Motor neuron (in vitro differentiated cells): ENCODE results near the gene CYSLTR2. TPM values are rescaled to one million over a fixed set of nuclear protein-coding genes. Genes with fewer than 3 reads are reported as not detected.

ENCODE experiments used
- ATAC-seq, 8 experiments: fragments of 200-7000 bp; cut with Tn5 transposase; replicated peaks in 6 of 8; 2 replicates each; pipeline ENCODE4 v1.8.0; 2021; ENCODE audit warnings: mild to moderate bottlenecking in 8 of 8, moderate library complexity in 8 of 8
- H3K27ac ChIP-seq, 2 donors: fragments of 250-450 bp; sonication (Bioruptor Pico); 2 replicates each; pipeline ENCODE4 v1.9.0; 2021; ENCODE audit warnings: antibody characterized with exemption in 2 of 2, mild to moderate bottlenecking in 2 of 2, moderate library complexity in 1 of 2
- H3K4me1 ChIP-seq, 2 donors: fragments of 250-450 bp; sonication (Bioruptor Pico); replicated peaks in 1 of 2; 2 replicates each; pipeline ENCODE4 v1.6.1; 2021; ENCODE audit warnings: antibody characterized with exemption in 2 of 2, mild to moderate bottlenecking in 2 of 2, moderate library complexity in 1 of 2
- H3K4me3 ChIP-seq, 5 donors: fragments of 250-450 bp; sonication (Bioruptor Pico); 2 replicates each; pipeline ENCODE4 v1.9.0; 2021; ENCODE audit warnings: antibody characterized with exemption in 5 of 5, mild to moderate bottlenecking in 5 of 5, moderate library complexity in 4 of 5
- WGBS, 10 experiments: fragments of 450-650 bp; shearing (Covaris generic); methylation state at CpG; one replicate each; pipeline ENCODE4 v1.0.0; 2022; 5-methylcytosine and 5-hydroxymethylcytosine counted together
- in situ Hi-C, 9 experiments: fragments of 400-800 bp; cut with MboI; loops; one replicate each; pipeline ENCODE4 v1.15.0; 2021; ENCODE audit warnings: low sequenced_read_pairs in 9 of 9, low pct_unique_long_range_greater_than_20kb in 2 of 9; ENCODE audit not compliant: unreplicated experiment in 9 of 9
- total RNA-seq, 8 experiments: library from RNA; unstranded; fragments of 300-600 nt; gene quantifications; 2 replicates each; pipeline versions ENCODE4 v1.2.3 to v1.2.4, GENCODE V29; 2022

CYSLTR2 gene
- total RNA-seq, 8 experiments from 2014 or later, result 0.05 to 0.33 (median 0.13) TPM; not detected in 2

DNA sequence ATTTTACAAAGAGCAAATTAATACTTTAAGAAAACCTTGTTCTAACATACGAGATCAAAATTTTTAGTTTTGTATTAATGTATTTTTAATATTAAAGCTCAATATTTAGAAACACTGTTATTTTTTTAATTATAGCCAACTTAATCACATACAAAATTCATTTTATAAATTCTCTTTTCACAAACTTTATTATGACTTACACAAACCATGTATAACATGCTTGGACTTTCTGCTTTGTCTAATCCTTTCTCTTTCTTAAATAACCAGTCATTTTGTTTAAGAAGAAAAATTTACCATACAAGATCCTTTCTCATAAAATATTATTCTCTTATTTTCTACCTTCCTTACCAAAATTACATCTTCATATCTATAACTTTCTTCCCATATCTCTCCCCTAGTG lies 62.2 kb downstream of the CYSLTR2 start:
- in situ Hi-C loops, result no loop called here
- H3K4me3 ChIP-seq, result no peak overlapping the region
- WGBS, 10 experiments, result 17 to 89% (median 75%) methylated on average over 1 of the region's 1 CpG
- H3K27ac ChIP-seq, result no peak overlapping the region
- ATAC-seq, result no peak
- no peaks in the 10 kb centered on the region for H3K4me1 ChIP-seq

DNA sequence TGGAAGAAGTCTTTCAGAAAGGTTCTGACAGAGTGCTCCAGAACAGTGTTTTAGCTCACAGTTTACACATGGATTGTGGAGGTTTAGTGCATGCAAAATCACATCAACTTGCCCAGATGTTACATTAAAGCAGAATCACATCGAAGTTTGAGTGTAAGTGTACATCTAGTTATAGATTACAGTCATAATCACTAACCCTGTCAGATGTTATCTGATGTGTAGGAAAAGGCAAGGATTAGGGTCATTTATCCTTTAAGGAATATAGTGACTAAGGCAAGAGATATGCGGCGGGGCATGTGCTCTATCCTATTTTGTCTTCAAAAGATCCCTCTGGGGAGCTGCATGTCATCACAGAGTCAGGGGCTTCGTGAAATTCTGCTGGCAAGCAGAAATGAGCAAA lies 66.9 kb downstream of the CYSLTR2 start:
- ATAC-seq, result peak in 3 of 8 experiments; percentile 26 to 66 (median 45)
- H3K4me1 ChIP-seq, result no peaks in the 10 kb centered on the region
- WGBS, 10 experiments, result 17 to 92% (median 67%) methylated on average over 1 to 4 of the region's 4 CpGs; no CpG with 5 or more reads in 1 of the 10 experiments
- no peak overlapping the region for H3K27ac ChIP-seq
- in situ Hi-C loops, result no loop called here
- H3K4me3 ChIP-seq, result no peak overlapping the region

DNA sequence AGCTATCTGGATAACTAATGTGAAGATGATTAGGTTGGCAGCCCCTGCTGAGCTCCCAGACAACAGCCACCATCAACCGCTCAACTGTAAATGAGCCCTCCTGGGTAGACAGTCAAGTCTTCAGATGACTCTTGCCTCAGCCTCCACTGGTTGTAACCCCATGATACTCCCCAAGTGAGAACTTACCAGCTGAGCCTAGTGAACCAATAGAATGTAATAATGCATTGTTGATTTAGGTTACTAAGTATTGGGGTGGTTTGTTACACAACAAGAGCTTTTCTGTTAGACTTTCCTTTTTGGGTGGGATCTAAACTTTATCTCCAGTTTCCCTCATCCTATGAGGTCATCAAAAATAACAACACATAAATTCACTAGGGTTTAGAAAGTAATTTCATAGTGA lies 69.4 kb downstream of the CYSLTR2 start:
- 80 to 100% (median 100%) methylated on average over 1 of the region's 1 CpG; no CpG with 5 or more reads in 6 of the 10 experiments for WGBS, 10 experiments
- Histone ChIP-seq H3K4me3 (no peak overlapping the region), H3K27ac (no peak overlapping the region), H3K4me1 (no peaks in the 10 kb centered on the region)
- in situ Hi-C loops, result no loop called here
- no peak for ATAC-seq

DNA sequence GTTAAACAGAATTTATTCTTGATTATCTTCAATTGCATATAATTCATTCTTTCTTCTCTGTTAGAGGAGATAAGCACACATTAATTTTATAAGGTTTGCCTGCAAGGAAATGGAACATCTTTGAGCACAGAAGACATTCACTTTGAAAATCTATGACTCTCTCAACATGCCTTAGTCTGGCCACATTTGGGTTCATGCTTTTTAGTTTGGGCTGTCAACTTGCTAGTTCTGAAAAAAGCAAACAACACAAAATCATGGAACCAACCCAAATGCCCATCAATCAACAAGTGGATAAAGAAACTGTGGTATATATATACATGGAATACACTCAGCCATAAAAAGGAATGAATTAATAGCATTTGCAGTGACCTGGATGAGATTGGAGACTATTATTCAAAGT lies 71.5 kb downstream of the CYSLTR2 start:
- Histone ChIP-seq H3K4me1 (no peaks in the 10 kb centered on the region), H3K4me3 (no peak overlapping the region), H3K27ac (no peak overlapping the region)
- no peak for ATAC-seq
- in situ Hi-C loops, result no loop called here

DNA sequence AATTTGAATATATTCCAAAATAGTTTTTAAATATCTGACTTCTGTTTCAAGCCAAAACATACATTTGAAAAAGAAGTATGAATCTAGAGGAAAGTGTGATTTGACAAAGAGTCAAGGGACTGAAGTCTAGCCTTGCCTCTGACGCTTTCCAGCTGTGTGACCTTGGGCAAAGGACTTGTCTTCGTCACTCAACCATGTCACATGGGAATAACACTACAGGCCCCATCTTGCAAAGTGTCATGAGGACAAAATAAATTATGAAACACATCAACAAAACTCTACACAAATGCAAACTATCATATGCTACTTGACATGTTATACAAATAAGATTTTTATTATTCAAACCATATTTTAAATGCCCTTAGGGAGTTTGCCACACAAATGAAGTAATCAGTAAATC lies 73.0 kb downstream of the CYSLTR2 start:
- in situ Hi-C loops, result no loop called here
- Histone ChIP-seq H3K27ac (no peak overlapping the region), H3K4me3 (no peak overlapping the region), H3K4me1 (no peaks in the 10 kb centered on the region)
- WGBS, 10 experiments, result 33 to 96% (median 72%) methylated on average over 1 to 2 of the region's 2 CpGs; no CpG with 5 or more reads in 1 of the 10 experiments
- ATAC-seq, result peak in 3 of 8 experiments; percentile 7 to 40 (median 25)

DNA sequence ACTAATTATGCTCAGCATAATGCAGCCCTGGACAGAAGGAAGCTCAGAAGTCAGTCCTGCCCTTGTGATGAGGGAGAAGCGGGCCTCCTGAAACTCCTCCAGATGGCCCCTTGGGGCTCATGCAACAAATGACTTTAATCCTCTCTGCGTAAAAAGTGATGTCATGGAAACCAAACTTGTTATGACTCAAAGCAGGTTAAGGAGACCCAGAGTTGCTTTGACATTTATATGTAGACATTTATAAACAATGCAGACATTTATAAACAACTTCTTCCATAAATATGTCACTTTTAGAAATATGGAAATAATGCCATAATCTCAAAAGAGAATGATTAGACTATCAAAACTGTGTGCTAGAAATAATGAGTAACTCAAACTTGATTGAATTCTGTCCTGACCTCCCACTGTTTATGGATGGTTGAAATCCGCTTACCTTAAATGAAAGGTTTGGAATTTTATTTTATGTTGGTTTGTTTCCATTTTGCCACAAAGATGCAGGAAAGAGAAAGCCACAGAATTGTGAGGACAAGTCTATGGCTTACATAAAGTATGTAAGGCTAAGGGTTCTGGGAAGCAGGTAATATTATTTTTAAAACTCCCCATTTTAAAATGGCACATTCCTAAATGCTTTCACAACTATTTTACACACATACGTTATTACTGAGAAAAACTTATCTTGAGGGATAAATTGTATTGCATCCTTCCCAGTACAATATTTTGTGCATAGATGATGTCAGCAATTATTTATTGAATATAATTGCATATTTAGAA lies 73.7 kb downstream of the CYSLTR2 start:
- Histone ChIP-seq H3K27ac (no peak overlapping the region), H3K4me1 (no peaks in the 10 kb centered on the region), H3K4me3 (no peak overlapping the region)
- 22 to 94% (median 62%) methylated on average over 2 to 4 of the region's 4 CpGs; no CpG with 5 or more reads in 1 of the 10 experiments for WGBS, 10 experiments
- ATAC-seq, result peak in 4 of 8 experiments; percentile 17 to 97 (median 96)
- in situ Hi-C loops, result no loop called here

DNA sequence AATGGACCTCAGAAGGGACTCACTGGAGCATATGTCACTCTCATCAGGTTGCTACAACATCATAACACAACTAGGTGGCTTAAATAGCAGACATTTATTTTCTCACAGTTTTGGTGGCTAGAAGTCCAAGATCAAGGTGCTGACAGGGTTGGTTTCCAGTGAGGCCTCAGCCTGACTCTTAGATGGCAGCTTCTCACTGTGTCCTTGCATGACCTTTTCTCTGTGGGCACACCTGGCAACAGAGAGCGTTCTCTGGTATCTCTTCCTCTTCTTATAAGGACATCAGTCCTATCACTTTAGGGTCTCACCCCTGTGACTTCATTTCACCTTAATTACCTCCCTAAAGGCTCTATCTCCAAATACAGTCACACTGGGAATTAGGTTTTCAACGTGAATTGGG lies 74.5 kb downstream of the CYSLTR2 start:
- no peak overlapping the region for H3K4me3 ChIP-seq
- H3K27ac ChIP-seq, result no peak overlapping the region
- no peaks in the 10 kb centered on the region for H3K4me1 ChIP-seq
- no peak for ATAC-seq
- 60 to 100% (median 83%) methylated on average over 1 to 2 of the region's 2 CpGs; no CpG with 5 or more reads in 3 of the 10 experiments for WGBS, 10 experiments
- in situ Hi-C loops, result no loop called here

DNA sequence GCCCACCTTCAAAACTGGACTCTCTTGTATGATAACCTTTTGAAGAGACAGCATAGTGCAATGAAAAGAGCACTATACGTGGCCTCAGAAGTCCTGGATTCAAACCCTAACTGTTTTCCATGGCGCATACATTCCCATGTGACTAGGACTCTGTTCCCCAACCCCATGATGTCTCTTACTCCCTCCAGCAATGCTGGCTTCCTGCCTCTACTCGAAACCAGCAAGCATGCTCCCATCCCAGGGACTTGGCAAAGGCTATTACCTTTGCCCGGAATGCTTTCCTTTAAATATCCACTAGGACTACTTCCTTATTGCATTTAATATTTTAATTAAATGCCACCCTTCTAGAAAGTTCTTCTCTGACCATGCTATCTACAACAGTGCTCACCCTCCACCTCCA lies 75.1 kb downstream of the CYSLTR2 start:
- WGBS, 10 experiments, result 61 to 100% (median 87%) methylated on average over 1 to 4 of the region's 4 CpGs; no CpG with 5 or more reads in 2 of the 10 experiments
- no peak overlapping the region for H3K27ac ChIP-seq
- no peak overlapping the region for H3K4me3 ChIP-seq
- no peaks in the 10 kb centered on the region for H3K4me1 ChIP-seq
- in situ Hi-C loops, result no loop called here
- no peak for ATAC-seq

DNA sequence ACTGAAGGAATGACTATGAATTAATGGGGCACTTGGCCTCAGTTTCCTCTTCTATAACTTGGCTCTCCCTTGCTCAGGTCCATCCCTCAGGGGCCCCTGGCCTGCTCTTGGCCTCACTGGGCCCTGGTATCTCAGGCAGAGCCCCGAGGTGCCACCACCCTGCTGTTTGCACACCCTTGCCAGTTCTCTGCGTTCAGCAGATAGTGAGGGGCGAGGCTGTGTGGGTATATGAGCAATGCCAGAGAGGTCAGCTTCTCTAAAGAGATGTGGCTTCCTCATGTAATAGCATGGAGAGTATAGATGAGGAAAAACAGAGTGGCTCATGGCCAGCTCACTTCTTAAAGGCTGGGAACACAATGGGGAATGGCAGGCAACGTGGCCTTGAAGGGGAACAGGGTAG lies 76.1 kb downstream of the CYSLTR2 start:
- 60 to 93% (median 82%) methylated on average over 1 to 4 of the region's 4 CpGs; no CpG with 5 or more reads in 4 of the 10 experiments for WGBS, 10 experiments
- Histone ChIP-seq H3K27ac (no peak overlapping the region), H3K4me3 (no peak overlapping the region), H3K4me1 (no peaks in the 10 kb centered on the region)
- in situ Hi-C loops, result no loop called here
- no peak for ATAC-seq

DNA sequence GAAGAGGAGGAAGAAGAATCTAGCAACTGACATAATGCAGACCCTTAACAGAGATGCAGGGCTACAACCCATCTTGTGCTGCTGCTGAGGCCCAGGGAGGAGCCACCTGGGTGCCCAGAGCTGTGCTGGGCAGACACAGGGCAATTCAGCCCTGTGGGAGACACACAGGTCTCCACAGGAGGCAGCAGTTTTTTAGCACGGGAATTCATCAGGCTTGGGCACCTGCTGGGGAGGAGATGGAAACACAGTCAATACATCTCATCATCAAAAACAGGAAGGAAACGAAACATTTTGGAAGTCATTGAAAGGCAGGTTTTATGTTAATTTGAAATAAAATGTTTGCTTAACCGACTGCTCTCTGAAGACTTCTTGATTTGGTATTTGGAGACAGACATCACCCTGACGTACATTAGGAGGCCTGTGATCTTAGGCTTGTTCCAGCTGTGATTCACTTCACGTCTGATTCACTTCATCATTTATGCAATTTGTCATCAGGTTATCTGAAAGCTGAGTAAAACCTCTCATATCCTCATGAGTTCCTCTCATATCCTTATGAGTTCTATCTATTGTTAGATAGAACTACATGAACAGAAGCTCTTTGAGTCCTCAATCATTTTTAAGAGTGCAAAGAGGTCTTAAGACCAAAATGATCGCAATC lies 77.4 kb downstream of the CYSLTR2 start:
- Histone ChIP-seq H3K4me3 (no peak overlapping the region), H3K4me1 (no peaks in the 10 kb centered on the region), H3K27ac (no peak overlapping the region)
- WGBS, 10 experiments, result 20 to 80% (median 54%) methylated on average over 1 to 5 of the region's 6 CpGs; no CpG with 5 or more reads in 2 of the 10 experiments
- in situ Hi-C loops, result no loop called here
- peak in 2 of 8 experiments; percentile 24 to 37 for ATAC-seq

DNA sequence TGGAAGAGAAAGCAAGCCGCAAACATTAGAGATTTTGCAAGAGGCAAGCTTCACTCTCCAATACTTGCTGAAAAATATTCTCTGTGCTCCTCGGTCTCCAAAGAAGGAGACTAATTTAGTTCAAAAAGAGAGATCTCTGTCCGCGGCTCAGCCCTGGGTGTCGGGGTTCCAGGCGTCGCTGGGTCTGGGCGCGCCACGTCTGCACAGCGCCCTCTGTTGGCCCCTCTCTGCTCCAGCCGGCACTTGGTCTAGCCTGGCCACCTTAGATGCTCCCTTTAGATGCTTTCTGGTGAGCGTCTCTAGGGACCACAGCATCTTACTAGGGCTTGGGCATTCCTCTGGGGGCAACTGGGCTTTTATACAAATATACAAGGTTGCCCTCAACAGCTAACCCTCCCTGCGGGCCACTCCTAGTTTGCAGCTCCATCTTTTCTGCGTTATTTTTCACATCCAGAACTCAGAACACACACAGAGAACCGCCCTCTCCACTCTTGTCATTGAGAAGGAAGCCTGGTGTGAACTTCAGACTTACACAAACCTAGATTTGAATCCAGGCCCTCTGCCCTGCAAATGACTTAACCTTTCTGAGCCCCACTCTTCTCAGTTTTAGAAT lies 78.3 kb downstream of the CYSLTR2 start:
- peak in 3 of 8 experiments; percentile 67 to 82 (median 68) for ATAC-seq
- 33 to 100% (median 80%) methylated on average over 1 to 7 of the region's 16 CpGs; no CpG with 5 or more reads in 3 of the 10 experiments for WGBS, 10 experiments
- no peak overlapping the region for H3K4me3 ChIP-seq
- H3K4me1 ChIP-seq, result no peaks in the 10 kb centered on the region
- in situ Hi-C loops, result no loop called here
- H3K27ac ChIP-seq, result no peak overlapping the region

DNA sequence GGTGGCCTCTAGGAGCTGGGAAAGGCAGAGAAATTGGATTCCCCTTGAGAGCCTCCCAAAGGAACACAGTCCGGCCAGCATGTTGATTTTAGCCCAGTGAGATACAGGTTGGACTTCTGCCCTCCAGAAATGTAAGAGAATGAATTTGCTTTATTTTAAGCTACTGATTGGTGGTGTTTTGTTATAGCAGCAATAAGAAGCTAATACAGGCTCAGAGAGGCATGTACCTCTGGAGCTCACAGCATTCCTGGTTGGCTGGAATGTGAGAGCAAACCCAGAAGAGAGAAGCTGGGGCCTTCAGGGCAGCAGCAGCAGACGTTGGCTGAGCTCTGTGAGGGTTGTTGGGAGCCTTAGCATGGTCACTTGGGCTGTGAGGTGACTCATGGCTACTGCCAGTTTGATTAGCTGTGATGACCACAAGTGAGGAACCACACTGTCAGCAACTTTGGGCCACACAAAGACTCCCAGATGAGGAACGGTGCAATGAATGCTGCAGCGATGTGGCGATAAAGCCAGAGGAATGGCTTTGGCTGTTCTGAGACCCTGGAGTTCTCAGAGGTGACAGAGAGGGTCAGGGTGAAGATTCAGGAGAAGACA lies 80.1 kb downstream of the CYSLTR2 start:
- 60 to 100% (median 97%) methylated on average over 1 to 5 of the region's 5 CpGs; no CpG with 5 or more reads in 2 of the 10 experiments for WGBS, 10 experiments
- ATAC-seq, result no peak
- Histone ChIP-seq H3K4me1 (no peaks in the 10 kb centered on the region), H3K4me3 (no peak overlapping the region), H3K27ac (no peak overlapping the region)
- in situ Hi-C loops, result no loop called here

DNA sequence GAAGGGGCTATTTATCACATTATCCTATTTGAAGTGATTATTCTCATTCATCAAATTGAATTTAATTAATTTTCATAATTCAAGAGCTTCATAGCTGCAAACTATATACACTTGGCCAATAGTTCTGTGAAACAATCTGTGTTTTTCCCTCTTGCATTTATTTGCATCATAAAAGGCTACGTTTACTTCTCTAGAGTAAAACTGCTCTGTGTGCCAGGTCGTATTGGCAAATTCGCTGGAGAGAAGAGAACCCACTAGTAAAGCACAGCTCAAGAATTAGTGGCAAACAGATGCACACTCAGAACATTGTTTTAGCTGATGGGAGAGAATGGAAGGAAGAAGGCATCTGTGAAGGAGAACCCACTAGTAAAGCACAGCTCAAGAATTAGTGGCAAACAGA lies 81.8 kb downstream of the CYSLTR2 start:
- in situ Hi-C loops, result no loop called here
- Histone ChIP-seq H3K4me3 (no peak overlapping the region), H3K4me1 (no peaks in the 10 kb centered on the region), H3K27ac (no peak overlapping the region)
- no peak for ATAC-seq
- WGBS, 10 experiments, result 0 to 62% (median 31%) methylated on average over 2 to 3 of the region's 3 CpGs; no CpG with 5 or more reads in 1 of the 10 experiments
